ENCODE measurements around the gene NUP93.

The NUP93 gene

GRCh38 chr16:56729735-56730662 lies at the start of gene NUP93:
NUP93 (plus strand) TSS chr16:56730129; CDS start chr16:56748248, 18,119 bp downstream.
- FAIRE-seq = no peak

GRCh38 chr16:56681939-56682702 lies 47.8 kb upstream of the NUP93 start, which contains the start of gene MT1X:
MT1X (plus strand) TSS chr16:56682470; CDS start chr16:56682541, 71 bp downstream.
- no peak for FAIRE-seq

- FAIRE-seq = no peak
These were observed 47.1 kb upstream of the NUP93 start for GRCh38 chr16:56682703-56683397.

- no peak for FAIRE-seq
These were observed 46.3 kb upstream of the NUP93 start for GRCh38 chr16:56683424-56684172.

GRCh38 chr16:56684256-56684925 lies 45.5 kb upstream of the NUP93 start:
- FAIRE-seq = no peak

- FAIRE-seq = no peak
These were observed 44.9 kb upstream of the NUP93 start for GRCh38 chr16:56684926-56685590.

- no peak for FAIRE-seq
These were observed 43.2 kb upstream of the NUP93 start for GRCh38 chr16:56686758-56687157.

- no peak for FAIRE-seq
These were observed 41.2 kb upstream of the NUP93 start for GRCh38 chr16:56688762-56689161.

GRCh38 chr16:56689171-56689570 lies 40.8 kb upstream of the NUP93 start:
- no peak for FAIRE-seq

- FAIRE-seq = no peak
These were observed 39.4 kb upstream of the NUP93 start for GRCh38 chr16:56690420-56691122.

GRCh38 chr16:56691885-56692284 lies 38.0 kb upstream of the NUP93 start:
- no peak for FAIRE-seq

- FAIRE-seq = no peak
These were observed 34.7 kb upstream of the NUP93 start for GRCh38 chr16:56695246-56695645.

GRCh38 chr16:56697456-56698155 lies 32.3 kb upstream of the NUP93 start:
- FAIRE-seq = no peak

GRCh38 chr16:56700195-56700594 lies 29.7 kb upstream of the NUP93 start:
- FAIRE-seq = no peak

- no peak for FAIRE-seq
These were observed 29.3 kb upstream of the NUP93 start for GRCh38 chr16:56700631-56701030.

GRCh38 chr16:56701534-56701933 lies 28.4 kb upstream of the NUP93 start:
- FAIRE-seq = no peak

GRCh38 chr16:56702836-56703235 lies 27.1 kb upstream of the NUP93 start:
- FAIRE-seq = no peak

- FAIRE-seq = no peak
These were observed 21.1 kb upstream of the NUP93 start for GRCh38 chr16:56708525-56709442.

Data from islet of Langerhans (tissue), 1 donor.